ENCODE data around the gene CREB5. TPM values are rescaled to one million over a fixed set of nuclear protein-coding genes. Genes with fewer than 3 reads are reported as not detected.

The CREB5 gene
- total RNA-seq, 4 donors from 2014 or later = 16.8 to 22.4 (median 20.9) TPM

DNA sequence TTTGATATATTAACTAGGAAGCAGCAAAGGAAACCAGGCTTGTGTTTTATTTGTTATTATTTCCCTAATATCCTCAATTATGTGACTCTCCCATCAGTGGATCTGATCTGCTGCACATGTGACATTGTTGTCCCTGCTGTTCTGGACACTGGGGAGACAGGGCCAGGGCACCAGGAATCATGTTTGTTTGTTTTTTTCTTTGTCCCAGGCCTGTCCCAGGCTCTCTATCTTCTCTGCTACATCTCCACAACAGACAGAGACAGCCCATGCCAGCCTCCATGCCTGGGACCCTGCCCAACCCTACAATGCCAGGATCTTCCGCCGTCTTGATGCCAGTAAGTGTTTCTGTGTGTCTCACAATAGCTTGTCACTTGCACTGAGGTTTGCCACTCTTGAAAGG lies 306.2 kb downstream of the CREB5 start:
- no peak for TF ChIP-seq POLR2A (IDR thresholded peaks at IDR 0.05)
- no peak for TF ChIP-seq EP300 (IDR thresholded peaks at IDR 0.05)
- TF ChIP-seq, protein P1, sequence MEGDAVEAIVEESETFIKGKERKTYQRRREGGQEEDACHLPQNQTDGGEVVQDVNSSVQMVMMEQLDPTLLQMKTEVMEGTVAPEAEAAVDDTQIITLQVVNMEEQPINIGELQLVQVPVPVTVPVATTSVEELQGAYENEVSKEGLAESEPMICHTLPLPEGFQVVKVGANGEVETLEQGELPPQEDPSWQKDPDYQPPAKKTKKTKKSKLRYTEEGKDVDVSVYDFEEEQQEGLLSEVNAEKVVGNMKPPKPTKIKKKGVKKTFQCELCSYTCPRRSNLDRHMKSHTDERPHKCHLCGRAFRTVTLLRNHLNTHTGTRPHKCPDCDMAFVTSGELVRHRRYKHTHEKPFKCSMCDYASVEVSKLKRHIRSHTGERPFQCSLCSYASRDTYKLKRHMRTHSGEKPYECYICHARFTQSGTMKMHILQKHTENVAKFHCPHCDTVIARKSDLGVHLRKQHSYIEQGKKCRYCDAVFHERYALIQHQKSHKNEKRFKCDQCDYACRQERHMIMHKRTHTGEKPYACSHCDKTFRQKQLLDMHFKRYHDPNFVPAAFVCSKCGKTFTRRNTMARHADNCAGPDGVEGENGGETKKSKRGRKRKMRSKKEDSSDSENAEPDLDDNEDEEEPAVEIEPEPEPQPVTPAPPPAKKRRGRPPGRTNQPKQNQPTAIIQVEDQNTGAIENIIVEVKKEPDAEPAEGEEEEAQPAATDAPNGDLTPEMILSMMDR (IDR thresholded peaks at IDR 0.05) = no peak
- H3K9me3 ChIP-seq = no peaks in the 10 kb centered on the region
- peaks cover 0 to 24% (median 0%) of the 10 kb centered on the region in 3 donors for H3K36me3 ChIP-seq
- no peaks in the 10 kb centered on the region for H3K27me3 ChIP-seq
- WGBS, 2 donors = 85 to 89% methylated on average over 2 of the region's 2 CpGs
- no peak overlapping the region for H3K27ac ChIP-seq
- peaks cover 0 to 12% (median 0%) of the 10 kb centered on the region in 4 donors for H3K4me1 ChIP-seq
- no peak overlapping the region for H3K4me3 ChIP-seq
- no peak for DNase-seq (ENCODE audit: low spot score in 2 of 2)

DNA sequence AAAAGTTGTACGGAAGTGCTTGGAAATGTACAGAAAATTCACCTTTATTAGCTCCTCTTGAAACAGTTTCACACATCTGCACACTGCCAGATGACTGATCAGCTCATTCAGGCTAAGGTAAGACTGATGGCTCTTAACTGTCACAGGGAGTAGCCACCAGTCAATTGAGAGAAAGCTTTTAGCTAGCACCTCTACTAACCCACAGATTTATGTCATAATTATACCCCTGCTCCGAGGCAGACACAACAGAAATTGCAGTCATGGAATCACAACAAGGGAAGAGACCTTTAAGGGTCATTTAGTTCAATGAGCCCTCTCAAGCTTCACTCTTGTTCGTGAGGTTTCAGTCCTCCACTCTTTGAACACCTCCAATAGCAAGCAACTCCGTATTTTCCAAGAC lies 310.4 kb downstream of the CREB5 start:
- no peak overlapping the region for H3K27ac ChIP-seq
- 70 to 77% methylated on average over 4 of the region's 4 CpGs for WGBS, 2 donors
- DNase-seq (ENCODE audit: low spot score in 2 of 2) = no peak
- no peaks in the 10 kb centered on the region for H3K27me3 ChIP-seq
- TF ChIP-seq EP300 (IDR thresholded peaks at IDR 0.05) = no peak
- no peaks in the 10 kb centered on the region for H3K9me3 ChIP-seq
- peaks cover 0 to 29% (median 0%) of the 10 kb centered on the region in 3 donors for H3K36me3 ChIP-seq
- H3K4me3 ChIP-seq = no peak overlapping the region
- peaks cover 0 to 33% (median 5%) of the 10 kb centered on the region in 4 donors for H3K4me1 ChIP-seq

DNA sequence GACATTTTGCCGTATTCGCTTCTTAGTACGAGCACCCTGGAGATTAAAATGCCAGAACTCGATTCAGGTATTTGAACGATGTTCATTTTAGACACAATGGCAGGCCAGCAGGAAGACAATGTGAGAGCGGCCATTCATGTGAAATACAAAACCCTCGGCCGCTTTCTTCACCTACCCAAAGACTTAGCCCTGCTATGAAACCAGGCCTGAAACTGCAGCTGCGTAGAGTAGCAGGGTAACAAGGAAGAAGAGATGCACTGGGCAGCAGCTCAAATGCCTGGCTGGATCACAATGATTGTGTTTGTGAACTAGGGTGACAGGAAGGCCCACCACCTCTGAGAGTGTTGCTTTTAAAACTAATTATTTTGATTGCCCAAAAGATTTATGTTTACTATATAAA lies 311.0 kb downstream of the CREB5 start:
- H3K36me3 ChIP-seq = peaks cover 0 to 29% (median 0%) of the 10 kb centered on the region in 3 donors
- peaks cover 0 to 27% (median 5%) of the 10 kb centered on the region in 4 donors for H3K4me1 ChIP-seq
- H3K4me3 ChIP-seq = no peak overlapping the region
- WGBS, 2 donors = 72 to 73% methylated on average over 9 of the region's 9 CpGs
- DNase-seq (ENCODE audit: low spot score in 2 of 2) = no peak
- no peak overlapping the region for H3K27ac ChIP-seq
- no peaks in the 10 kb centered on the region for H3K27me3 ChIP-seq
- H3K9me3 ChIP-seq = no peaks in the 10 kb centered on the region
- TF ChIP-seq POLR2A (IDR thresholded peaks at IDR 0.05) = no peak
- no peak for TF ChIP-seq EP300 (IDR thresholded peaks at IDR 0.05)
- TF ChIP-seq, protein P1 (IDR thresholded peaks at IDR 0.05) = no peak

DNA sequence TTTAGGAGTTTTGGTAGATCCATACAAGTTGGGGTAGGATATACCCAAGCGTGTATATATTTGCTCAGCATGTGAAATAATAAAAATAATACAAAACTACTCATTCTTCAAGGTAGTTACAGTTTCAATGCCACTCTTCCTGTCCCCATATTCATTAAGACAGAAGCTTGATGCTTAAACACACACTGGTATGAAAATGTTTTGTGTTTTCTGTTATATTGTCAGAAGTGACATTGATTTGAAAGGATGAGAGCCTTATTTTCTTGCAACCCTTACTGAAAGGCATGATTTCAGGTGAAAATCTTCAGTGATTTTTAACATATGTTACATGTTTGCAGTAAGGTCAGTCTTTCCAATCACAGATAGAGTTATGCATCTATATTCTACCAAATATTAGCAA lies 312.2 kb downstream of the CREB5 start:
- Histone ChIP-seq H3K4me3 (no peak overlapping the region), H3K36me3 (peaks cover 0 to 24% (median 0%) of the 10 kb centered on the region in 3 donors), H3K27me3 (no peaks in the 10 kb centered on the region), H3K9me3 (no peaks in the 10 kb centered on the region), H3K4me1 (peaks cover 0 to 32% (median 5%) of the 10 kb centered on the region in 4 donors), H3K27ac (no peak overlapping the region)
- no peak for TF ChIP-seq POLR2A (IDR thresholded peaks at IDR 0.05)
- TF ChIP-seq EP300 (IDR thresholded peaks at IDR 0.05) = no peak
- TF ChIP-seq, protein P1 (IDR thresholded peaks at IDR 0.05) = no peak
- 91 to 94% methylated on average over 1 of the region's 1 CpG for WGBS, 2 donors
- no peak for DNase-seq (ENCODE audit: low spot score in 2 of 2)

DNA sequence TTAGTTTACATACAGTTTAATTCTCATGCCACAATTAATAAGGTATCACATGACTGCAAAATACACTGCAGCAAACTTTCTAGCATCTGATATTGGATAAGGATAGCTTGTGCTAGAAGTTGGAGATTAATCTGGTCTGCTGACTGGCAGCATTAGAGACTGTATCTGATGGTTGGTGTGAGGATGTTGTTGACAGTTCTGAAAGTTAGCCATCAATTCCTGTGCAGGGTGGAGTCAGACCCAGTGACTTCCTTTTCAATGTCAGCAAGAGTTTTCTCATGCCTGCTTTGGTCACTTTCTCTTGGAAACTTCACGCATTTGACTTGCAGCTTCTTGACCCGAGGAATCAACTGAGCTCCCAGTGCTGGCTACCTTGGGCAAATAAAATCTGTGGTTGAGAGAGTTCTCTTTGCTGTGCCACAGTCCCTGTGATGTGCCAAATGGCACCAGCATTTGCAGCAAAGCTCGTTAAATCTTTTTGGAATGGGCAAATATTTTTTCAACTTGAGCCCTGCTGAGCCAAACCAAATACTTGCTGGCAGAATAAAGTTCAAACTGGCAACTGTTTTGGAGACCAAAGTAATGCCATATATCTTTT lies 312.8 kb downstream of the CREB5 start:
- TF ChIP-seq POLR2A (IDR thresholded peaks at IDR 0.05) (no peak), EP300 (IDR thresholded peaks at IDR 0.05) (no peak)
- TF ChIP-seq, protein P1 (IDR thresholded peaks at IDR 0.05) = no peak
- WGBS, 2 donors = 66 to 70% methylated on average over 3 of the region's 3 CpGs
- Histone ChIP-seq H3K4me1 (peaks cover 0 to 36% (median 5%) of the 10 kb centered on the region in 4 donors), H3K27ac (peak overlapping the region in 1 of 4 donors; percentile 18), H3K36me3 (peaks cover 0 to 18% (median 0%) of the 10 kb centered on the region in 3 donors), H3K9me3 (no peaks in the 10 kb centered on the region), H3K4me3 (no peak overlapping the region), H3K27me3 (no peaks in the 10 kb centered on the region)
- DNase-seq (ENCODE audit: low spot score in 2 of 2) = no peak
